HG03378 (cell line): ENCODE data around the gene MYH9.

Experiments used
- ATAC-seq: cut with Tn5 transposase; IDR thresholded peaks from one replicate; pipeline ENCODE4 v1.9.1; 2021; ENCODE audit warnings: mild to moderate bottlenecking, moderate library complexity; ENCODE audit not compliant: unreplicated experiment

MYH9 gene

DNA sequence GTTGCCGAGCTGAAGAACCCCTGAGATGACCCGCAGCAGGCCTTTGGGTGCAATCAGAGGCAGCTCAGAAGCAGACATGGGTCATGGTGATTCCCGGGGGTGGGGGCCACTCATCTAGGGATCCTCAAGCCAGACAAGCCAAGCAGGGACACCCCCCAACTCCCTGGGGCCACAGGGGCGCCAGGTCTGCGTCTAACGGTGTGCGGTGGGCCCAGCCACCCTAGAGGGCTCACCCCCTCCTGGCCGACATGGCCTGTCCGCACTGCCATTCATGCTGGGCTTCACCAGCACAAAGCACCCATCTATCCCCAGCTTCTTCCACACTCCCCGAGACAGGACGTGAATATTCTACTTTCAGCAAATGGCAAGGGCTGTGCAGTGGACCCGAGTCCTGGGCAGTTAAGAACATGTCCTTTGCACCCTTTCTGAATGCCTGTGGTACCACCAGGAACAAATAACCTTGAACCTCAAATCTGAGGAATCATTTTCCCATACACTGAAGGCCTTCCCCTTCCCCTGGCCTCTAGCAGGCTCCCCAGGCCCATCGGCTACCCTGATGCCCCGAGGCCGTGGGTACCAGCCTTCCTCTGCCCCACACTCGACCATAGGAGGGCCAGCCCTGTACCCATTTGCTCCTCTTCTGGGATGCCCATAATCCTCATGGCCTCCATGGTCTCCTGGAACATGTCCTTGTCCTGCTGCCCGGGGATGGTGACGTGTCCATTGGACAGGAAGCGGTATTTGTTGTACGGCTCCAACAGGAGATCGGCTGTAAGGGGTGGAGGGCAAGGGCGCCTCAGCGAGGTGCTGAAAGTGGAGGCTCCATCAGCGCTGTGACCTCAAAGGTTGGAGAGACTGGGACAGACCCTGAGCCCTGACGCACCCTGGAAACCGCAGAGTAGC is 67.9 kb downstream of the MYH9 start:
- no peak for ATAC-seq

DNA sequence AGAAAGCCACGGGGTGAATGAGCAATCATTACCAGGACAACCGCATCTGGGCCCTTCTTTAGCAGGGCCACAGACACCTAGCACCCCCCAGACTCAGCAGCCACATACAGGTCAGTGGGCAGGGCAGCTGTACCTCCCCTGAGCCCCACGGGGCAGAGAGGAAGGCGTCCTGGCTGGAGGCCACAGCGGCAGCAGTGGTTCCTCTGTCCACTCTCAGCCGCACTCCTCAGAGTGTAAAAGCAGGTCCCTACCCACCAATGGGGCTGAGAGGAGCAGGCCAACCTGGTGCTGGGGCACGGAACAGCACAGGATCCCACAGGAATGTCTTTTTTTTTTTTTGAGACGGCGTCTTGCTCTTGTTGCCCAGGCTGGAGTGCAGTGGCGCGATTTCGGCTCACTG is 69.3 kb downstream of the MYH9 start:
- no peak for ATAC-seq

DNA sequence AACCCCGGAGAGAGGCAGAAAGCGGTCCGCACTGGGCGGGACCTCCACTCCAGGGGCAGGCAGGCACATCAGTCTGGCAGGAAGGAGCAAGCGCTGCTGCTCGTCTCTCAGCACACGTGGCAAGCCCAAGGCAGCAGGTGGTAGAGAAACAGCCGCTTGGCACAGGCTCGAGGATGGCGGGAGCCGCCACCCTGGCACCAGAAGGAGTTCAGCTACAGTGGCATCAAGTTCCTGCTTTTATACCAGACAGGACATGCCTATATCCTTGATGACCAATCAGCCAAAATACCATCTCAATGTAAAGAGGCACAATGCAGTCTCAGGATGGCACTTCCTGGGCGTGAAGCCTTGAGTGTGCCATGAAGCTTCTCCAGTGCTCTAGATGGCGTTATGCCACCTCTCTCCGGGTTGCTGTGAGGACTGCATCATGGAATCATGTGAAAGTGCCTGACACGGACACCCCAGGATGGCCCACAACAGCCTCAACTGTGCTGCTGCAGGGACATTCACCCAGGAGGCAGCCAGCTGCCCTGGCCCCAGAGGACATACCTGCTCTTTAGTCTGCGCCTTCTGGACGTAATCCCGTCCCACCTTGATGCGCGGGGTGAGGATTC is 70.0 kb downstream of the MYH9 start:
- no peak for ATAC-seq

DNA sequence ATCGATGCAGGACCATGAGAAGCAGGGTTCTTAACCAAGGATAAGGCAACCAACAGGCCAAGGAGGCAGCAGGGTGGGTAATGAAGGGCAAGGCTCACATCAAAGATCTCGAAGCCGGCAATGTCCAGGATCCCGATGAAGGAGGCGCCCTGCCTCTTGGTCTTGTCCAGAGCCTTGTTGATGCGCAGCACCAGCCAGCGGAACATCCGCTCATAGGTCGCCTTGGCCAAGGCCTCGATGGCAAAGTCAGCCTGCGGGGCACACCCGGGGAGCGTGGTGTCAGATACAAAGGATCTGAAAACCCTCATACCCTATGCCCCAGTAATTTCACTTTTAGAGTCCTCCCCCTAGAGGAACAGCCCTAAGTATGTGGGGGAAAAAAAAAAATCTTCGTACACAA is 71.3 kb downstream of the MYH9 start:
- ATAC-seq: no peak

DNA sequence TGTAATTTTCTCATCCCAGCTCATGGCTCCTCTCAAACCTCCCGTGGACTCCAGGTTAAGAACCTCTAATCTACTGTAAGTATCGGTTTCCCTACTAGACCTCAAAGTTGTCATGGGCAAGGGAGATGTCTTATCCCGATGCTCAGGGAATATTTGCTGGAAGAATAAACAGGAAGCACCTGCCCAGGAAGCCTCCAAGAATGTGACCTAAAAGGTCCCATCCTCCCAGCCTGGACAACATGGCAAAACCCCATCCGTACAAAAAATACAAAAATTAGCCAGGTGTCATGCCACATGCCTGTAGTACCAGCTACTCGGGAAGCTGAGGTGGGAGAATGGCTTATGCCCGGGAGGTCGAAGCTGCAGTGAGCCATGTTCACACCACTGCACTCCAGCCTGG is 72.4 kb downstream of the MYH9 start:
- no peak for ATAC-seq

DNA sequence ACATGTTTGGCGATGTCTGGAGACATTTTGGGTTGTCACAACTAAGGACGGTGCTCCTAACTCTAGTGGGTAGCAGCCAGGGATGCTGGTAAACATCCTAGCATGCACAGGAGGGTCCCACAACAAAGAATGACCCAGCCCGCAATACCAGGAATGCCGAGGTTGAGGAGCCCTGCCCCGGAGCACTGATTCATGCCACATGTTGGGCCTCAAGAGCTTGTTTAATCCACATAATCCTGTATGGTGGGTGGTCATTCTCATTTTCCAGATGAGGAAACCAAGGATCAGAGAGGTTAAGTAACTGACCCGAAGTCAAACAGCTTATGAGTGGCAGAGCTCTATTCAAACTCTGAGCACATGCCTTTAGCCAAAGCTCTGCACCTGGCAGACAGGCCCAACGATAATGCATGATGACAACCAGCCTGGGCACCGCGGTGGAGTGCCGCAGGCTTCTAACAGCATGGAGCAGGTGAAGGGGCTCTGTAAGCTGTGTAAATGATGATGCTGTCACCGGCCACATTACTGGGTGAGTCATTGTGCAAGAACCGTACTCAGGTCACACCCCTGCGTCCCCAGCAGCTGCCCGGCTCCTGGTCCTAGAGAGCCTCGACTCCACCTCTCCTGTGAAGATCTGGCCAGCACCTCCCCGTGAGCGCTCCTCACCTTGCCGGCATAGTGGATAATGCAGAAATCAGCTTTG is 76.2 kb downstream of the MYH9 start:
- ATAC-seq: no peak

DNA sequence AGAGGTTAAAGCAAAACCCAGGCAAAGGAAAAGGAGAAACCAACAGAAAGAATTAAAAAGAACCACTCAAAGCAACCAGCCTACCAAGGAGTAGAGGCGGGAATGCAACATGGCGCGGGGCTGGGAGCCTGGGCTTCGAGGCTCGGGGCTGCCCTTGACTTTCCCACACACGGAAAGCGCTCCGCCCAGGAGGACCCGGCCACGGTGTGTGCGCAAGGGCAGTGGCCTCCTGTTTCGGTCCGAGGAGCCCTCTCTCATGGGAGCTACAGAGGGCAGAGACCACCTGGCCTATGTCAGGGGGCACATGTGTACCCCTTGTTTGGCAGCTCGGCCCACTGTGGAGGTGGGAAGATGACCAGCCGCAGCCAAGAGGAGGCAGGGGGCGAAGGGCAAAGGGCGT is 78.9 kb downstream of the MYH9 start:
- no peak for ATAC-seq

DNA sequence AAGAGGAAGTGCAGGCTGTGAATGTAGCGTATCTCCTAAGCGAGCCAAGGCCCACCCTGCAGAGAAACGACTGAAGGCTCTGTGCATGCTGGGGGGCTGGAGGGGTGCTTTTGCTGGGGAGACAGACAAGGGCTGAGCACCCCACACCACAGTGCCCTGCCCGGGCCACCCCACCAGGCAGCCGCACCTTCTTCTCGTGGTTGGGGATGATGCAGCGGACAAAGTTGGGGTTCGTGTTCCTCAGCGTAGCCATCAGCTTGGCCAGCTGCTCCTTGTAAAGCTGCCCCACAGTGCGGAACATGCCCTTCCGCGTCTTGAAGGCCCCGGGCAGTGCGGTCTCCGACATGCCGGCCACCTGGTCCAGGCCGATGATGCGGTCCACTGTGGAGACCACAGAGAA is 81.5 kb downstream of the MYH9 start:
- ATAC-seq: no peak

DNA sequence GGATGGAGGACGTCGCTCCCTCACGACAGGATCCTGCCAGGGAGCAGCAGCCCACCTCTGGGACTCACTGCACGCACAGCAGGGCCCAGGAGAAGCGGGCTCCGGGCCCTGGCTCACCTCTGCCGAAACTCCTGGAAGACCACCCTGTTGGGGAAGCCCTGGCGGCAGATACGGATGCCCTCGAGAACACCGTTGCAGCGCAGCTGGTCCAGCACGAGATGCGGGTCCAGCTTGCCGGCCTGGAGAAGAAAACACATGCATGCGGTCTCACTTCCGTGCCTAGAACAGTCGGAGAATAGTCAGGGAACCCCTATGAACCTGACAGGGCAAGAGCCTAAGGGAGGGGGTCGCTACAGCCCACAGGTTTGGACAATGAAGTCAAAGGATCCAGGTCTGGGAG is 82.0 kb downstream of the MYH9 start:
- no peak for ATAC-seq

DNA sequence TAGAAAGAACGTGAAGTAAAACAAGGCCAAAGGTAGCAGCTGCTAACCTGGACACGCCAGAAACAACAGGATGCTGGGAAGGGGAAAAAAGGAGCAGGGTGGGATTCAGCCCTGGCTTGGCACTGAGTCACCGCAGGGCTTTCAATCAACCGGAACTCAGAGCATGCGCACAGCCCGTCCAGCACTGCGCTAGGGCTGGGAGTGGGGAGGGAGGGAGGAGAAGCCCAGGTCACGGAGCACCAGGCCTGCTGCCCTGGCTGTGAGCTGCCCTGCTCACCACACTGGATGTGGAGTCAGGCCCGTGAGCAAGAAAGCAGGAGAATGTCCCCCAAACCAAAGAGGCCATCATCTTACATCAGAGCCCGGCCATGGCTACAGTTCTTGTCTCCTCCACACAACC is 83.3 kb downstream of the MYH9 start:
- ATAC-seq: no peak

DNA sequence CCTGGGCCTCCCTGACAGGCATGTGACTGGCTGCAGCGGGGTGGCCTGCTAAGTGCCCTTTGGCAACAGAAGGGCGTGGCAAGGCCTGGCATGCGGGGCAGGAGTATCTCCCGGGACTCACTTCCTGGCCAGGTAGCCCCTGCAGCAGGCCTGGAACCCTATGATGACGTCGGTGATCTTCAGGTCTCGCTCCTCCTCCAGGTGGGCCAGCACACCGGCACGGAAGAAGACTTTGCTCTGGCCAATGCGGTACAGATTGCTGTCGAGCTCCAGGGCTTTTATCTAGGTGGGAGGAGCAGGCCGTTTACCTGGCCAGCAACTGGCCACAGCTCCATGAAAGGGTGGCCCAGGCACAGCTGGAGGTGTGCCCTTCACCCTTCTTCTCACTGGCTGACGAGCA is 83.9 kb downstream of the MYH9 start:
- ATAC-seq: no peak

DNA sequence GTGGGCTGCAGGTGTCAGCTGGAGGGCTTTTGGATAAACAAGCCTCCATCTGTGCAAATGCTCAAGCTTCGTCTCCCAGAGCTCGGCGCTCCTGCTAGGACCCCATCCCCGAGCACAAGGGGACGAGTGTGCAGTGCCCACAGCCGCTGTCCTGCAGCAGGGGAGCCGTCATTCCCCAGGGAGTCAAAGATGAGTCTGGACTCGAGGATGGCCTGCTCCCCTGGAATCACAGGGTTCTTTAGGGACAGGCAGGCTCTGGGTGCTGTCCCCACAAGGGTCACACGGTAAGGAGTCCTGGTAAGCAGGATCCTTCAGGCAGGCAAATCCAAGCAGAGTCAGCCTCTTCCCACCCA is 84.7 kb downstream of the MYH9 start:
- no peak for ATAC-seq

DNA sequence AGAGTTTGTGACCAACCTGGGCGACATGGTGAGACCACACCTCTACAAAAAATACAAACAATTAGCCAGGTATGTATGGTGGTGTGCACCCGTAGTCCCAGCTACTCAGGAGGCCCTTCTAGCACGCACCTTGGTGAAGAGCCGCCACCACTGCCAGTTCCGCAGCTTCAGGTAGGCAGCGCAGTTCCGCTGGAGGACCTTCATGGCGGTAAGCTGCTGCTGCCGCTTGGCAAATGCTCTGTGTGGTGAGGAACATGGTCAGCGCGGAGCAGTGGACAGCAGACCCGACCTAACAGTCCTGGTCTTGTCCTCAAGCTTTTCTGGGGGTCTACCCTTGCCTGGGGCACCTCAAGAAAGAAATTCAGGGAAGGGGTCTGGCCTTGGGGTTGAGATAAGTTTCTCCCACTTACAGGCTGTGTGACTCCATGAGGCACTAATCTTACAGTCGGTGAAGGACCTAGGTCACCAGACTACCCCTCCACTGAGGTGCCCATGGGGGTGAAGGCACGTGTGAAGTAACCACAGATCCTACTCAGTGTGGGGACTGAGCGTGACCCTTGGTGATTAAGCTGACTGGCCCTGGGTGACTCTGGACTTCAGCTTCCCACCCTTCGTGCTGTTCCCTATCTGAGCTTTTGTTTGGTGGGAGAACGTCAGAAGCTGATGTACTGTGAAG is 85.2 kb downstream of the MYH9 start:
- no peak for ATAC-seq

DNA sequence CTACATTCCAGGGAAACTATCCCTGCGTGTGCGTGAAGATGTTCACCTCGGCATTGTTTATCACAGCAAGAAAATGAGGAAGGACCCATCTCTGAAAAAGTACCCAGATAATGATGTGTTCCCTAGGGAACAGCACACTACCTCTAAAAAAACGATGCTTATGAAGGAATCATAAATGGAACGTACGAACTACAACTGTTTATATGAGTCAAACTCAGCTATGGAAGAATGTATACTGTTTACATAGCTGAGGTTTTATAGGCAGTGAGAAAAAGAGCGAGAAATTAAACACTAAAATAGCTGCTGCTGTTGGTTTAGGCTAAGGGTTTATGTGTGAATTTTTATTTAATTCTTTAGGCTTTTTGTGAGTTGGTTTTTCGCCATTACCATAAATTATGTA is 85.9 kb downstream of the MYH9 start:
- ATAC-seq: no peak

DNA sequence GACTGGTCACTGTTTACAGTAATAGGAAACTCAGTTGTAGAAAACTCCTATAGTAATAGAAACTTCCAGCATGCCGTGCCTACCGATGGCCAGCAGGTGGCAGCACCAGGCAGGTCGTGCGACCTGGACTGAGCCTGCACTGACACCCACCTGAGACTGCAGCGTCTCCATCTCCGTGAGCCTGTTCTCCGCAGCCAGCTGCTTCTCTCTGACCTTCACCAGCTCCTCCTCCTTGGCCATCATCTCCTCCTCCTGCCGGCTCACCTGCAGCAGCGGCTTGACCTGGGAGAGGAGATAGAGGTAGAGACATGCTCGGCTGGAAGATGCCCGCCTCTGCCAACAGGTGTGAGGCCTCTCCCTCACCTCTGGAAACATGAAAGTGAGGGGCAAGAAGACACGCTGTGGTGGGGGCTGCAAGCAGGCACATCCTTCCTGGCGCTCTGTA is 86.4 kb downstream of the MYH9 start:
- no peak for ATAC-seq

DNA sequence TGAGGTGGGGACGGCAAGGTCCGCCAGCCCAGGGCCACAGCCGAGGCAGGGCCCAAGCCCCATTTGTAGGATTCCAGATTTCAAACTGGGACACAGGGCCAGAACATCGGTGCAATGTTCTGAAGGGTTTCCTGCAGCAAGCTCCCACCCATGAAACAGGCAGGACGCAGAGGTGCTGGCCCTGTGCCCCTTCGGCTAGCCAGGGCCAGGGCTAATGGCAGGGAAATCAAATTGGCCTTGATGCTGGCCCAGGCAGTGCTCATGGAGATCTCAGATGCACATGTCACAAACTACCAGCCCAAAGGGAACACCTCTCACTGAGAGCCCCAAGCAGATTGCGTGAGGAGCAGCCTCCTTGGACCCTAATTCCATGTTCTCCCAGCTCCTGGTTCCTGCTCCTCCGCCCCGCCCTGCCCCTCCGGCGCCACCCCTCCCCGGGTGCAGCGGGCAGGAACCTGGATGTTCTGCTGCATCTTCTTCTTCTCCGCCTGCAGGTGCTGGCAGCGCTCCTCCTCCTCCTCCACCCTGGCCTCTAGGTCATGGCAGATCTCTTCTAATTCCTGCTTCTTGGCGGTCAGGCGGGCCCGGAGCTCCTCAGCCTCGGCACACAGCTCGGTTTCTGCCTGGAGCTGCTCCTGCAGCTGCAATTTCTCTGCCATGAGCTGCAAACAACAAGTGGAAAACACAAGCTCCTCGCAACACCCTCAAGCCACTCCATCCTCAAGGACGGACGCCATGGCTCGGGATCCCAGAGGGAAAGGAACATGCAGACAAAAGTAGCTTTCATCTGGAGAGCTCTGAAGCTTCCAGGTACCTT is 87.2 kb downstream of the MYH9 start:
- no peak for ATAC-seq

DNA sequence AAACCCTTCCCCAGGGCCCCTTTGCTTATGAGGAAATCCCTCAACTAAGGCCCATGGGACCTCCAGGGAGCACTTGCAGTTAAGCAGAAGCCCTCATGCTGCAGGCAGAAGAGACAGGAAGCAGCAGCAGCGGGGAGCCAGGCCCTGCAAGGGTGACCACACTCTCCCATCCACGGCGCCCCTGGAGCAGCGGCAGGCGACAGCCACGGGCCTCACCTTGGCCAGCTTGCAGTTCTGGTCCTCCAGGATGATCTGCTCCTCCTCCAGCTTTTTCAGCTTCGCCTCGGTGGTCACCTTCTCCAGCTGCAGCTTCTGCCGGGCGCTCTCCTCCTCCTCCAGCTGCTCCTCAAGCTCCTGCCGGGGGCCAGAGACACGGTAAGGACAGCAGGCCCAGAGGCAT is 87.9 kb downstream of the MYH9 start:
- no peak for ATAC-seq

DNA sequence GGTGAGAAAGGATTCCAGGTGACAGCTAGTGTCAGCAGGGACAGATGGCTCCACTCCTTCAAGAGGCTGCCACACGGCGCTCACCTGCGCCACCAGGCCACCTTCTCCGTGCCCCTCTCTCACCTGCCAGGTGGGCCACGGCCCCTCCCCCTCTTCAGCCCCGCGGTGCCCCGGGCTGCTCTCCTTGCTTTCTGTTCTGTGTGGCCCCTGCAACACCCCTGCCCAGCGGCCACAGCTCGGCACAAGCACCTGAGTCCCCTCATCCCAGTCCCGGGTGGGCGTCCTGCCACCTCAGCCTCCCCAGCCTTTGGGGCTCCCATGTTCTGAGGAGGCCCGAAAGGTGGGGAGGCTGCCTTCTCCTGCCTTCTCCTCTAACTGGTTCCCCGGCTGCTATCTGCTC is 88.5 kb downstream of the MYH9 start:
- no peak for ATAC-seq

DNA sequence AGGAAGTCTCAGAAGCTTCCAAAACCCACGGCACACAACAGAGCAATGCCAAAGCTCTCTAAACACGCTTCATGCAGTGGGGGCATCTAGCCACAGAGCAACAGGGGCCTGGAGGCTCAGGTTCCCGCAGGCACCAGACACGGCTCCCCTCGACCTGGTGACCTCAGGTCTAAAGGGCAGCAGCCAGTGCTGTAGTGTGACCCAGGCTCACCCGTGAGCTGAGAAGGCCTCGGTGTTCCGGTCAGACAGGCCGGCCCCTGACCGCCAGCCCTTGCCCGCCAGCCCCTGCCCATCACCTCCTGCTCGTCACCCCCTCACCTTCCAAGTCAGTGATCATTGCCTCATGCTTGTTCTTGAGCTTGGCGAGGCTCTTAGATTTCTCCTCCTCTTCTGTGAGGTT is 89.2 kb downstream of the MYH9 start:
- ATAC-seq: no peak

DNA sequence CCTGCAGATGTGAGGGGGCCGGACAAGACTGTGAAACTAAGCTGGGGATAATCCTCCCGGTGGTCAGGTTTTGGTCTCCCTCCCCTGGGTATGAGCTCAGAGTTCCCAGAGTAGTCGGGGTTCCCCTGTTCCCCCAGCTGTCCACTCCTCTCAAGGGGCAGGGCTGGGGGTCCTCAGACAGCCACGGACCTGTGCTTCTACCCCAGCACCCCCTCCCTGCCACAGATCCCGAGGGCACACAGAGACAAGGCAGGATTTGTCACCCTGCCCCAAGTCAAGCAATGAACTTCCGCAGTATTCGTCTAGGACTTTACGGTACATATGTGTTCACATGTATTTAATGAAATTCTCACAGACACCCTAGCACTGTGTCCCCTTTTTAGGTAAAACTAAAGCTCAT is 89.6 kb downstream of the MYH9 start:
- no peak for ATAC-seq

DNA sequence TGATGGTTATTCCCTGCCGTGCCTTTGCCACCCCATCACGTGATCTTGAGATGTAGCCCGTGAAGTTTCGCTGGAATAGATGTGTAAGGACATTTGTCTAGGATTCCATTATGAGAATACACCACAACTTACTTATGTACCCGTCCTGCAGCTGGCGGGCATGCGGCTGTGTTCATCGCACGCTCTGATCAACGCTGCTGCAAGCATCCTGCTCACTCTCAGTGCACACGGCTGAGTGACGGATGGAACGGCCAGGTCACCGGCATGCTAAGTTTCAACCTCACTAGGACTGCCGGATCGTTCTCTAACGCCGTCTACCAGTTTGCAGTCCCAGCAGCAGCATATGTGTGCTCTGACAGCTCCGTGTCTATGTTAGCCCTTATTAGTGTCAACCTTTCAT is 90.2 kb downstream of the MYH9 start:
- no peak for ATAC-seq
